Thymus (tissue), 11 donors: ENCODE results near the gene KPTN. TPM values are rescaled to one million over a fixed set of nuclear protein-coding genes. Genes with fewer than 3 reads are reported as not detected.

ENCODE experiments used
- DNase-seq, 9 donors: peaks; one replicate each; pipeline ENCODE4 v3.0.0-alpha.2; 2013; ENCODE audit warnings: low spot score in 9 of 9, low read depth in 6 of 9, missing footprints in 1 of 9
- H3K27ac ChIP-seq, 2 donors: one replicate each; pipeline ENCODE4 v1.5.1; 2013; ENCODE audit warnings: control low read depth in 1 of 2, low read depth in 1 of 2, low read length in 1 of 2, mild to moderate bottlenecking in 1 of 2, moderate library complexity in 1 of 2
- H3K27me3 ChIP-seq, 2 donors: one replicate each; pipeline ENCODE4 v1.5.1; 2013; ENCODE audit warnings: low read length in 1 of 2; ENCODE audit not compliant: control insufficient read depth in 2 of 2, insufficient read depth in 1 of 2
- H3K36me3 ChIP-seq, 2 donors: one replicate each; pipeline ENCODE4 v1.5.1; 2013; ENCODE audit warnings: low read length in 1 of 2, mild to moderate bottlenecking in 1 of 2, moderate library complexity in 1 of 2; ENCODE audit not compliant: control insufficient read depth in 2 of 2, insufficient read depth in 2 of 2
- H3K4me1 ChIP-seq, 2 donors: one replicate each; pipeline ENCODE4 v1.5.1; 2013; ENCODE audit warnings: low read length in 2 of 2; ENCODE audit not compliant: control insufficient read depth in 2 of 2, insufficient read depth in 2 of 2
- H3K4me3 ChIP-seq, 2 donors: one replicate each; pipeline ENCODE4 v1.5.1; 2013; ENCODE audit warnings: low read length in 2 of 2, control low read depth in 1 of 2, mild to moderate bottlenecking in 1 of 2
- H3K9me3 ChIP-seq, 2 donors: one replicate each; pipeline ENCODE4 v1.5.1; 2013; ENCODE audit warnings: low read length in 1 of 2, mild to moderate bottlenecking in 1 of 2; ENCODE audit not compliant: control insufficient read depth in 2 of 2, insufficient read depth in 1 of 2
- WGBS: extraction: QIAGEN DNeasy Blood & Tissue Kit; methylation state at CpG from one replicate; pipeline ENCODE4 v1.1.7; 2013; 5-methylcytosine and 5-hydroxymethylcytosine counted together
- polyA plus RNA-seq: library from polyadenylated mRNA; stranded (reverse); fragments of 200-250 nt; gene quantifications from one replicate; pipeline ENCODE4 v1.2.3, GENCODE V29; 2013
- total RNA-seq: library from RNA; stranded (reverse); fragments of 120-200 nt; gene quantifications from one replicate; pipeline ENCODE4 v1.2.4, GENCODE V29; 2013
- donor health status: healthy.

The KPTN gene
- total and polyA plus RNA-seq, 2 donors: 14.4 to 32.2 TPM

DNA sequence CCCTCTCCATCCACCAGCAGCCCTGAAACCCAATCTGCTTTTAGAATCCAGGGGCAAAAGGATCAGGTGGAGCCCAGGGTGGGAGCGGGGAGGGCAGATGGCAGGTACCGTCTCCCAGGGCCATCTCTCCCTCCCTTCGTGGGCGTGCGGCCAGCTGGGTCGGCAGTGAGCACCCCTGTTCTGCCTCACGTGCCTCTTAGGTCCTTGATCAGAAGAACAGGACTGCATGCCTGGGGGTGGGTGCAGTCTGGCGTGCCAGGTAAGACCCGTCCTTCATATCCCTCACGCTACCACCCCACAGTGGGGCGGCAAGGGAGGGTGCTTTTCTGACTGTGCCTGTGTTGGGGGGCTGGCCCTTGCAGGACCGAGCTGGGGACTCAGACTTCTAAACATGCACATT, 14.3 kb downstream of the KPTN start:
- H3K4me3 ChIP-seq: no peak overlapping the region
- no peaks in the 10 kb centered on the region for H3K36me3 ChIP-seq
- H3K27ac ChIP-seq: no peak overlapping the region
- H3K9me3 ChIP-seq: no peaks in the 10 kb centered on the region
- WGBS: 22% methylated on average over 12 of the region's 12 CpGs
- peaks cover 4 to 16% of the 10 kb centered on the region in 2 donors for H3K4me1 ChIP-seq
- no peak for DNase-seq
- H3K27me3 ChIP-seq: peaks cover 19 to 71% of the 10 kb centered on the region in 2 donors

DNA sequence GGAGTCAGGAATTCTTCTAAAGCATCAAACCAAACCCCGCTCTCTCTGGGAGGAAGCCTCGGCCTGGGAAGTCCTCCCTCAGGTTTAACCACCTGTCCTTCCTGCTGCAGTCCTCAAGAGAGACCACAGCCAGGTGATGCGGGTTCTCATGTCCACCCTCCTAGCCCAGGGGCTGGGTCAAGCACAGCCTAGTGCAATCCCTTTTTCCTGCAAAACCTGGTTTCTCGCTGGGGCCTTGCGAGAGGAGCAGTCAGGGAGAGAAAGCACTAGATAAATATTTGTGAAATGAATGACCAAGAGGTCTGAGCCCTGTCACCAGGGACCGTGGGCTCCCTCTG, 14.7 kb downstream of the KPTN start:
- H3K4me3 ChIP-seq: no peak overlapping the region
- DNase-seq: no peak
- H3K27ac ChIP-seq: no peak overlapping the region
- peaks cover 4 to 16% of the 10 kb centered on the region in 2 donors for H3K4me1 ChIP-seq
- H3K27me3 ChIP-seq: peaks cover 19 to 72% of the 10 kb centered on the region in 2 donors
- H3K9me3 ChIP-seq: no peaks in the 10 kb centered on the region
- H3K36me3 ChIP-seq: no peaks in the 10 kb centered on the region
- 35% methylated on average over 6 of the region's 6 CpGs for WGBS

DNA sequence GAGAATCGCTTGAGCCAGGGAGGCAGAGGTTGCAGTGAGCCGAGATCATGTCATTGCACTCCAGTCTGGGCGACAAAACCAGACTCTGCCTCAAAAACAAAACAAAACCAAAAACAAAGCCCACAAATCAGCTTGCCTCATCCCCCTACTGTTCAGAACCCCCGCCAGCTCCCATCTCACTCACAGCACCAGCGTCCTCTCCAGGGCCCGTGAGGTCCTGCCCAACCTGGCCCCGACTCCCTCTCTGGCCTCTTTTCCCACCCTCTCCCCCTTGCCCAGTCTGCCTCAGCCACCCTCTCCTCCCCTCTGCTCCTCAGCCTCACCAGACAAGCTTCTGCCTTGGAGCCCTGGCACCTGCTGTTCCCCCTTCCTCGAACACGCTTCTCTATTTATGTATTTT, 16.1 kb downstream of the KPTN start:
- no peaks in the 10 kb centered on the region for H3K36me3 ChIP-seq
- no peak overlapping the region for H3K4me3 ChIP-seq
- no peaks in the 10 kb centered on the region for H3K9me3 ChIP-seq
- H3K27ac ChIP-seq: no peak overlapping the region
- 54% methylated on average over 9 of the region's 9 CpGs for WGBS
- no peak for DNase-seq
- peaks cover 19 to 74% of the 10 kb centered on the region in 2 donors for H3K27me3 ChIP-seq
- peaks cover 4 to 16% of the 10 kb centered on the region in 2 donors for H3K4me1 ChIP-seq

DNA sequence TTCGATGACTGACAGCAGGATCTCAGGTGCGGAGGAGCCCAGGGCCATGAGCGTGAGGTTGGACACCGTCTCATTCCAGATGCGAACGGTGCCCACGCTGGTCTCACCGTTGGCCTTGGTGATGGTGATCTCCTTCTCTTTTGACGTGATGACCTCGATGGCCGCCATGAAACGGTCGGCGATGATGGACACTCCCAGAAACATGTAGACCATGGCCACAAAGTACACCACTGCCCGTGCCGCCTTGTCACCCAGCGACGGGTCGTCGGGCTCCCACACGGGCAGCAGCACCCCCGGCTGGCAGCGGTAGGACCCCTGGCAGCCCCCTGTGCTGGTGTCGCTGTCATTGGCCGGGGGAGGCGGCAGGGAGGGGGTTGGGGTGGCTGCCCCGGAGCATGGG, 18.1 kb downstream of the KPTN start:
- DNase-seq: no peak
- peaks cover 14 to 59% of the 10 kb centered on the region in 2 donors for H3K27me3 ChIP-seq
- 89% methylated on average over 27 of the region's 27 CpGs for WGBS
- H3K4me1 ChIP-seq: no peaks in the 10 kb centered on the region
- no peak overlapping the region for H3K4me3 ChIP-seq
- H3K9me3 ChIP-seq: no peaks in the 10 kb centered on the region
- H3K27ac ChIP-seq: no peak overlapping the region
- no peaks in the 10 kb centered on the region for H3K36me3 ChIP-seq

DNA sequence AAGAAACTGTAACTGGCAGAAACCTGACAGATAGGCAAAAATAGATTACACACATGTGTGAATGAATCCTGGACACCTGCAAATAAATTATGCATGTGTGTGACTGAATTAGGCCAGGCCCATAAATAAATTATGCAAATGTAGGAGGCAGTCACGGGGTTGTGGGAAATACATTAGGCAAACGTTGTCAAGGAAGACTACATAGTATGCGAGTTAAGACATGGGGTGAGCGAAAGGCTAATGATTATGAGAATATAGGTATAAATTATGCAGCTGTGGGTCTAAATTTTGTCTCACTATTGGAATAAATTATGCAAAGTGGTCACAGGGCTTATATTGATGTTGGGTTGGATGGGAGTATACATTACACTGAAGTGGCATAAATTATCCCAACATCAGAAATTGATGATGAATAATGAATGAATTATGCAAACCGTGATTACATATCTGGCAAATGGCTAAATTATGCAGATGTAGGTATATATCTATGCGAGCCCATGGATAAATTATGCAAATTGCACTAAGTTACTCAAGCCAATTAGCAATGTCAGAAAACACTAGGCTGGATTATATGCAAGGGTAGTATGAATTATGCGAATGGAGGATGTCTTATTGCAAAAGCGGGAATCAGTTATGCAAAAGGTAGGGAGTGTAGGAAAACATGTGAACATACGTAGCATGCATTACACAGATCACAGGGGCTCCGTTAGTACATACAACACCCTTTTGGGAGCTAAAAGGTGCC, 19.2 kb downstream of the KPTN start:
- Histone ChIP-seq H3K4me3 (no peak overlapping the region), H3K27ac (no peak overlapping the region), H3K36me3 (no peaks in the 10 kb centered on the region), H3K27me3 (peaks cover 7 to 56% of the 10 kb centered on the region in 2 donors), H3K4me1 (no peaks in the 10 kb centered on the region), H3K9me3 (no peaks in the 10 kb centered on the region)
- WGBS: 80% methylated on average over 10 of the region's 10 CpGs
- DNase-seq: no peak

DNA sequence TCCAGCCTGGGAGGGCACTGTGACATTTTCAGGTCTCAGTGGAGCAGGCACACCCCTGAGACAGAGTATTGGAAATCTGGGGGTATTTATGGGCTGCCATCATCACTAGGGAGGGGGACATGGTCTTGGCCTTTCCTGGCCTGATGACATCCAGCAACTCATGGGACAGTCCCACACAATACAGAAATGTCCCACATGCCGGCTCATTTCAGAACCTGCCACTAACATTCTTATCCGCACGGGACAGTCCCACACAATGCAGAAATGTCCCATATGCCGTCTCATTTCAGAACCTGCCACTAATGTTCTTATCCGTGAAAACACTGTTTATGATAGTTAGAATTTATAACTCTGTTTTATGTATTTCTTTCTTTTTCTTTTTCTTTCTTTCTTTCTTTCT, 22.1 kb downstream of the KPTN start:
- Histone ChIP-seq H3K27me3 (peaks cover 15 to 56% of the 10 kb centered on the region in 2 donors), H3K27ac (no peak overlapping the region), H3K36me3 (no peaks in the 10 kb centered on the region), H3K4me1 (no peaks in the 10 kb centered on the region), H3K4me3 (no peak overlapping the region), H3K9me3 (peaks cover under 1% of the 10 kb centered on the region in 2 donors)
- WGBS: 96% methylated on average over 5 of the region's 5 CpGs
- no peak for DNase-seq

DNA sequence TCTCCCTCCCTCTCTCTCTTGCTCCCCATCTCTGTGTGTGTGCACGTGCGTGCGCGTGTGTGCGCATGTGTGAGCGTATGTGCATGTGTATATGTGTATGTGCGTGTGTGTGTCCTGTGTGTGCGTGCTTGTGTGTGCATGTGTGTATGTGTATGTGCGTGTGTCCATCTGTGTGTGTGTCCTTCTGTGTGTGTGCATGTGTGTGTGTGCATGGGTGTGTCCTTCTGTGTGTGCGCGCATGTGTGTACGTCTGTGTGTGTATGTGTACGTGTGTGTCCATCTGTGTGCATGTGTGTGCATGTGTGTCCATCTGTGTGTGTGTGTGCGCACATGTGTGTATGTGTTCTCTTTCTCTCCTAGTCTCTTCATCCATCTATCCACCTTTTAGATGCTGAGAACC, 24.5 kb downstream of the KPTN start:
- H3K36me3 ChIP-seq: no peaks in the 10 kb centered on the region
- H3K4me1 ChIP-seq: no peaks in the 10 kb centered on the region
- 92% methylated on average over 14 of the region's 14 CpGs for WGBS
- H3K9me3 ChIP-seq: peaks cover 6 to 12% of the 10 kb centered on the region in 2 donors
- H3K27me3 ChIP-seq: peaks cover 26 to 66% of the 10 kb centered on the region in 2 donors
- no peak overlapping the region for H3K4me3 ChIP-seq
- H3K27ac ChIP-seq: no peak overlapping the region
- no peak for DNase-seq

DNA sequence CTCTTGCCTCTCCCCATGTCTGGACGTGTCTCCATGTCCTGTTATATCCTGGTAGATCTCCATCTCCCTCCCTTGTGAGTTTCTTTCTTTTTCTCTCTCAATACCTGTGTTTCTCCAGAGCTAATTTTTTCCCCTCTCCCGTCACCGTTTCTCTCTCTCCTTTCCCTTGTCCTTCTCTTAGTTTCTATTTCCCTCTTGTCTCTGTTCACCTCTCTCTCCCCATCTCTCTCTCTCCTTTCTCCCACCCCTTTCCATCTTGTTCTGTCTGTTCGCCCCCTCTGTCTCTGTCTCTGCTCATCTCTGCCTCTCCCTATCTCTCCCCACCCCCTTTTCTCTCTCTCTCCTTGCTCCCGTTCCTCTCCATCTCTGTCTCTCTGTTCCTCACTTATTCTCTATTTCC, 25.3 kb downstream of the KPTN start:
- Histone ChIP-seq H3K27me3 (peaks cover 26 to 66% of the 10 kb centered on the region in 2 donors), H3K9me3 (peaks cover 6 to 12% of the 10 kb centered on the region in 2 donors), H3K4me1 (no peaks in the 10 kb centered on the region), H3K27ac (no peak overlapping the region), H3K4me3 (no peak overlapping the region), H3K36me3 (no peaks in the 10 kb centered on the region)
- no peak for DNase-seq
- WGBS: 49% methylated on average over 5 of the region's 5 CpGs

DNA sequence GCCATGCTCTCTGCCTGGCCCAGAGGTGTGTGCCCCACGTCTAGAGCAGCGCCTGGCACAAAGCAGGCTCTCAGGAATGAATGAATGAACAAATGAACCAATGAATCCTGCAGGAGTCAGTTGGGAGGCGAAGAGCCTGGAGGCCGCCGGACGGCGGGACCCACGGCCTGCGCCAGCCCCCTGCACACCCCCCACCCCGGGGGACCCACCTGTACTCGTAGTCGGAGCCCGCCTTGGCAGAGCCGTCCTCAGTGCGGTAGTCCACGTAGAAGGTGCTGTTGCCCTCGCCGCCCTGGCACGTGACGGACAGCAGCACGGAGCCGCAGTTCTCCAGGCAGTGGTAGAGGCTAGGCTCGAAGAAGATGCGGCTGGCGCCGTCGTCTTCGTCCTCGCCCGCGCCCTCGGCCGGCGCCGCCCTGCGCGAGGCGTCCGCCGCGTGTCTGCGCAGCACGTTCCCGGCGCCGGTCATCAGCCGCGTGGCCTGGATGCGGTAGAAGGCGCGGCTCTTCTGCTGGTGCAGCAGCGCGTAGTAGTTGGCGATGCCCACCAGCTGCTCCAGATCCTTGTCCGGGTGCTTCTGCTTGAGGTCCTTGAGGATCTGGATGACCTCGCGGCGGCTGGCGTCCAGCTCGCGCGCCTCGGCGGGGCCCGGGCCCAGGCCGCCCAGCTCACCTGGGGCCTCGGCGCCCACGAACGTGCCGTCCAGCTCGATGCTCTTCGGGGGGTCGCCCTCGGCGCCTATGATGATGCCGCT, 27.1 kb downstream of the KPTN start:
- Histone ChIP-seq H3K27ac (no peak overlapping the region), H3K27me3 (peaks cover 26 to 71% of the 10 kb centered on the region in 2 donors), H3K9me3 (peaks cover 6 to 12% of the 10 kb centered on the region in 2 donors), H3K4me1 (no peaks in the 10 kb centered on the region), H3K4me3 (no peak overlapping the region), H3K36me3 (no peaks in the 10 kb centered on the region)
- 38% methylated on average over 77 of the region's 77 CpGs for WGBS
- no peak for DNase-seq
